Measurements from ENCODE around the gene TMCC2. TPM values are rescaled to one million over a fixed set of nuclear protein-coding genes. Genes with fewer than 3 reads are reported as not detected.

TMCC2 gene
- total RNA-seq, 1 donor from 2014 or later, result 7.1 TPM

GRCh38 chr1:205269711-205270110 is 42.0 kb downstream of the TMCC2 start:
- no peak for TF ChIP-seq EZH2phosphoT487 (IDR thresholded peaks at IDR 0.05)
- TF ChIP-seq CTCF (IDR thresholded peaks at IDR 0.05), result no peak
- no peak for TF ChIP-seq EZH2 (IDR thresholded peaks at IDR 0.05)

GRCh38 chr1:205270271-205270670 is 42.5 kb downstream of the TMCC2 start:
- Histone ChIP-seq H3K9me3 (ENCODE audit: low read depth) (no peaks in the 10 kb centered on the region), H2AFZ (replicated peaks) (no peak overlapping the region), H4K20me1 (ENCODE audit: low read depth) (no peaks in the 10 kb centered on the region), H3K4me3 (no peak overlapping the region), H3K9ac (no peak overlapping the region), H3F3A (ENCODE audit: low read depth) (peaks cover 34% of the 10 kb centered on the region), H3K4me2 (no peak overlapping the region), H3K27ac (no peak overlapping the region), H3K36me3 (no peaks in the 10 kb centered on the region), H3K4me1 (peaks cover 29% of the 10 kb centered on the region), H3K79me2 (ENCODE audit: low read depth) (no peaks in the 10 kb centered on the region), H3K27me3 (no peaks in the 10 kb centered on the region)
- H3K36me3 Mint-ChIP-seq, result peaks cover 6% of the 10 kb centered on the region
- no peak for DNase-seq (ENCODE audit: low spot score)
- H3K4me1 Mint-ChIP-seq, result peaks cover 45% of the 10 kb centered on the region
- peaks cover 14% of the 10 kb centered on the region for H3K27me3 Mint-ChIP-seq (ENCODE audit: insufficient read depth, low read depth)
- H3K4me3 Mint-ChIP-seq, result no peak overlapping the region
- no peaks in the 10 kb centered on the region for H3K9me3 Mint-ChIP-seq
- TF ChIP-seq EZH2phosphoT487 (IDR thresholded peaks at IDR 0.05), result no peak
- TF ChIP-seq CTCF (IDR thresholded peaks at IDR 0.05), result no peak
- TF ChIP-seq EZH2 (IDR thresholded peaks at IDR 0.05), result no peak
- H3K27ac Mint-ChIP-seq, result peak overlapping the region; percentile 51

More at GRCh38 chr1:205269711-205270110, 42.0 kb downstream of the TMCC2 start:
- Histone ChIP-seq H3K27me3 (no peaks in the 10 kb centered on the region), H2AFZ (replicated peaks) (no peak overlapping the region), H3F3A (ENCODE audit: low read depth) (peaks cover 34% of the 10 kb centered on the region), H3K36me3 (no peaks in the 10 kb centered on the region), H3K79me2 (ENCODE audit: low read depth) (no peaks in the 10 kb centered on the region), H3K4me1 (peaks cover 29% of the 10 kb centered on the region), H4K20me1 (ENCODE audit: low read depth) (no peaks in the 10 kb centered on the region), H3K9ac (no peak overlapping the region), H3K4me2 (no peak overlapping the region), H3K9me3 (ENCODE audit: low read depth) (no peaks in the 10 kb centered on the region), H3K4me3 (no peak overlapping the region), H3K27ac (no peak overlapping the region)
- H3K4me3 Mint-ChIP-seq, result no peak overlapping the region
- no peak overlapping the region for H3K27ac Mint-ChIP-seq
- peaks cover 44% of the 10 kb centered on the region for H3K4me1 Mint-ChIP-seq
- H3K36me3 Mint-ChIP-seq, result peaks cover 6% of the 10 kb centered on the region
- H3K9me3 Mint-ChIP-seq, result no peaks in the 10 kb centered on the region
- no peak for DNase-seq (ENCODE audit: low spot score)
- peaks cover 11% of the 10 kb centered on the region for H3K27me3 Mint-ChIP-seq (ENCODE audit: insufficient read depth, low read depth)

DNA sequence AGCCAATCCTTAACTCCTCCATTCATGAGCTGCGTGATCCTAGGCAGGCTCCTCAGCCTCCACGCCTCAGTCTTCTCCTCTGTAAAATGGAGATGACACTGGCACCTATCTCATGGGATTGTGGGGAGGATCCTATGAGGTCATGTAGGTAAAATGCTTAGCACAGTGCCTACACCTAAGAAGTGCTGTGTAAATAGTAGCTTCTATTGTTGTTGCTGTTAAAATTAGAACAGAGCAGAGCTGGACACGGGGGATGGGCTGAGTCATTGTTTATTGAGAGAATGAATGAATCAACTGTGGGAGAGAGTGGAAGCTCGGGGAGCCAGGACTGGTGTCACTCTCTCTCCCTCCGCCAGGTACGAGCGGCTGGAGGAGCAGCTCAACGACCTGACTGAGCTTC is 43.0 kb downstream of the TMCC2 start:
- Histone ChIP-seq H3K4me2 (no peak overlapping the region), H3K36me3 (no peaks in the 10 kb centered on the region), H2AFZ (replicated peaks) (no peak overlapping the region), H3K27me3 (no peaks in the 10 kb centered on the region), H3K4me1 (peaks cover 29% of the 10 kb centered on the region), H3K27ac (no peak overlapping the region), H3K79me2 (ENCODE audit: low read depth) (no peaks in the 10 kb centered on the region), H3K9ac (no peak overlapping the region), H3F3A (ENCODE audit: low read depth) (peaks cover 34% of the 10 kb centered on the region), H4K20me1 (ENCODE audit: low read depth) (no peaks in the 10 kb centered on the region), H3K4me3 (no peak overlapping the region), H3K9me3 (ENCODE audit: low read depth) (no peaks in the 10 kb centered on the region)
- Mint-ChIP-seq H3K27me3 (ENCODE audit: insufficient read depth, low read depth) (peaks cover 14% of the 10 kb centered on the region), H3K4me3 (no peak overlapping the region), H3K27ac (peak overlapping the region; percentile 62), H3K9me3 (no peaks in the 10 kb centered on the region), H3K36me3 (peaks cover 6% of the 10 kb centered on the region), H3K4me1 (peaks cover 49% of the 10 kb centered on the region)
- no peak for DNase-seq (ENCODE audit: low spot score)
- TF ChIP-seq CTCF (IDR thresholded peaks at IDR 0.05) (no peak), EZH2phosphoT487 (IDR thresholded peaks at IDR 0.05) (no peak), EZH2 (IDR thresholded peaks at IDR 0.05) (no peak)

All from neural progenitor cell (in vitro differentiated cells).